NOMO-1 (cell line): ENCODE data around the gene ZPBP2.
"Not testable (repeated sequence)": the region's sequence is repeated elsewhere in the genome, so short reads cannot be mapped to it uniquely, and the experiment has no call there.

ENCODE experiments used
- DNase-seq, 2 experiments: peaks; one replicate each; lab custom pipeline; 2025; ENCODE audit not compliant: unreplicated experiment in 2 of 2; lab: John Stamatoyannopoulos, UW

The ZPBP2 gene

GRCh38 chr17:39854909-39855308 is 13.1 kb upstream of the ZPBP2 start:
- DNase-seq = no peak

DNA sequence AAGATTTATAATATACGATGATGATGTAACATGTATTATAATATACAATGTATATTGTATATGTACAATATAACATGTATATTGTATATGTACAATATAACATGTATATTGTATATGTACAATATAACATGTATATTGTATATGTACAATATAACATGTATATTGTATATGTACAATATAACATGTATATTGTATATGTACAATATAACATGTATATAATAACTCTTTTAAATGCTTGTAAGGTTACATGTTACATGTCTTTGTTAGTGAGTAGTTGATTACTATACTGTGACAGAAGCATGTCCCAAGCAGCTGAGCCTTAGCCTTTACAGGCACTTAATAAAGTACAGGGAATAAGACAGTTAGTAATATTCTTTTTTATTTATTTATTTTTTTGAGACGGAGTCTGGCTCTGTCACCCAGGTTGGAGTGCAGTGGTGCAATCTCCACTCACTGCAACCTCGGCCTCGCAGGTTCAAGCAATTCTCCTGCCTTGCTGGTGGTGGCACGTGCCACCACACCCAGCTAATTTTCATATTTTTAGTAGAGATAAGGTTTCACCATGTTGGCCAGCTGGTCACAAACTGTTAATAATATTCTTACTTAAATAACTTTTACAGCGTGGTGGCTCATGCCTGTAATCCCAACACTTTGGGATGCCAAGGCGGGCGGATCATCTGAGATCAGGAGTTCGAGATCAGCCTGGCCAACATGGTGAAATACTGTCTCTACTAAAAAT is 11.9 kb upstream of the ZPBP2 start:
- not testable (repeated sequence) for DNase-seq

- DNase-seq = no peak
Measured at GRCh38 chr17:39861235-39861634, 6.8 kb upstream of the ZPBP2 start.

GRCh38 chr17:39863244-39863917 is 4.6 kb upstream of the ZPBP2 start:
- no peak for DNase-seq

DNA sequence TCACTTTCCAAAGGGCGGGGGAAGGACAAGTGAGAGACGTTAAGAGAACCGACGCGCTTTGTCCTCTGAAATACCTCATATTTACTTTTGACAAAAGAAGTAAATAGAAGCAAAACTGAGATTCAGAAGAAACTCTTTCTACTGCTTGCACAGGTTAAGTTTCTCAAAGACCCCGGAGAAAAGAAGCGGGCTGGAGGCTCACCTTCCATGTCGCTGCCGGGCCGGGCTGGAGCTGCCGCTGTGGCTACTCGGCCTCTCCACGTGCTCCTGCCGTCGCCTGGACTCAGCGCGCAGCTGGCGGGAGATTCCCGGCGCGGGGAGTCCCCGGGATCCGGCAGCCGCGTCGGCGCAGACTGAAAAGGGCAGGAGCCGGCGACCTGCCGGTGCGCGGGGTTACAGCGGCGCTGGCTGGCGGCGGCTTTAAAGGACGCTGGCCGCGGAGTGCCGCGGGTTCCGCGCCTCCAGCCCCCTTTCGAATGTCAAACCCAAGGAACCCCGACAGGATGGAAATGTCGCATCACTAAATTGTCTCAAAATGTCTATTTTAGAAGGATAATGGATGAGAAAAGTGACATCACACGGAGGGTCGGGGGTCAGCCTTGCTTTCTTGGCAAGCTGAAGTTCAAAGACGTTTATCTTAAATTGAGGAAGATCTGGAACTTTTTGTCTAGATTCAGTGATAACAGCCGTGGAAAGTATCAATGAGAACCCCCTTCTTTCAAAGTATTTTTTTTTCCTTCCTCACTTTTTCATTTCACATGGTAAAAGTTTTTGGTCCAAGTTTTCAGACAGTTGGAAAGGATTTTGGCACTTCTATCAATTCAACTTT is 3.9 kb upstream of the ZPBP2 start, which contains the start of gene IKZF3:
TSS of gene IKZF3 (minus strand) at position 395 of the 829 bp plus-strand sequence. CDS start at position 209, 186 bp downstream.
- DNase-seq = peak in 1 of 2 experiments; percentile 12

DNA sequence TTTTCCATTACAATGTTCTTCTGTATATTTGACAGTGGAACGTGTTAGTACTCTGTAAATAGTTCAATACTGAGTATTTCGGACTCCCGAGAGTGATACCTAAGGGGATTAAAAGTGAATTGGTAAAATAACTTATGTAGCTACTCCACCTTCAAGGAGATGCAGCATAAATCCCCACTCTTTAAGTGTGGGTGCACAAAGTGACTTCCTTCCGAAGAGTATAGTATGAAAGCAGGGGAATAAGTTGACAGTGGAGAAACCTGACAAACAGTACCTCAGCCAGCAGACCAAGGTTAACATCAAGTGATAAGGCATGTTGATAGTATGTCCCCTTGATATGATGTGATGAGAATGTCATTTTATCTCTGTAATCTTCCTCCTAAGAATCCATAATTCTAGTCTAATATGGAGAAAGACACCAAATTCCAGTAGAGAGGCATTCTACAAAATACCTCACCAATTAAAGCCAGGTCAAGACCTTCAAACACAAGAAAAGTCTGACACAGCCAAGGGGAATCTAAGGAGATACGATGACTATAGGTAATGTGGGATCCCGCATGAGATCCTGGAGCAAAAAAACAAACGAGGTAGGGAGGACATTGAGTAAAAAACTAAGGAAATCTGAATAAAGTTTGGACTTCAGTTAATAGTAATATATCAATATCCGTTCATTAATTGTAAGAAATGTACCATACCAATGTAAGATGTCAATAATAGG is 1.8 kb upstream of the ZPBP2 start:
- DNase-seq = no peak

GRCh38 chr17:39867084-39867879 is 720 bp upstream of the ZPBP2 start:
- no peak for DNase-seq

GRCh38 chr17:39868554-39868942 is 546 bp downstream of the ZPBP2 start:
- no peak for DNase-seq

DNA sequence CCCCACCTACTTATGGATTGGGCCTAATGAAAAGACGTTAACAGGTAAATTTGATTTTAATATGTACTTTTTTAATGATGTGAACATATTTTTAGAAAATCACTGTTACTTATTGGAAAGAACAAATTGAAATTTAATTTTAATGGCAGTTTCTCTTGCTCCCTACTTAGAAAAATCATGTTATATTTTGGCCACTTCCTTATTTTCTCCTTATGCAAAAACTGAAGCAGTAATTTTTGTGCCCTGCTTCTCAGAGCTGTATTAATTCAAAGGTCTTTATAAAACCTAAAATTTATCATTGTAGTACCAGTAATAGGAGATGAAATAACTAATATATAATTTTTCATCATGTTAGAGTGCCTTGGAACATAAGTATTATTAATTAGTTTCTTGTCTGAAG is 2.8 kb downstream of the ZPBP2 start:
- peak in 1 of 2 experiments; percentile 7 for DNase-seq

DNA sequence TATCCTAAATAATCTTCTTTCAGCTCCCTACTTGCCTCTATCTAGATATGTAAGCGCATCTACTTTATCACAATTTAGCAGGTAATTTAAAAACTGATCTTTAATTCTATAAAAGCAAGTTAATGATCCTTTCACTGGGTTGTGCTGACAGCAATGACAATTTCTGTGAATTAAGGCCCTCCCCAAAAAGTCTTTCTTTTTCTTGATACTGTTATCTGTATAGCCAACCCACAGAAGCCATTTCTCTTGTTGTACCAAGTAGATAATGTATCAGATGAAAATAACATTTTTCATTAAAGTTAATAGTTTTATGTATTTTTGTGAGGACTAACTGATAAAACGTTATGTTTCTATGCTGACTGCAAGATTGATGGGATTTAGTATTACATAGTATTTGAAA is 3.8 kb downstream of the ZPBP2 start:
- DNase-seq = no peak

GRCh38 chr17:39872751-39873150 is 4.7 kb downstream of the ZPBP2 start:
- no peak for DNase-seq

DNA sequence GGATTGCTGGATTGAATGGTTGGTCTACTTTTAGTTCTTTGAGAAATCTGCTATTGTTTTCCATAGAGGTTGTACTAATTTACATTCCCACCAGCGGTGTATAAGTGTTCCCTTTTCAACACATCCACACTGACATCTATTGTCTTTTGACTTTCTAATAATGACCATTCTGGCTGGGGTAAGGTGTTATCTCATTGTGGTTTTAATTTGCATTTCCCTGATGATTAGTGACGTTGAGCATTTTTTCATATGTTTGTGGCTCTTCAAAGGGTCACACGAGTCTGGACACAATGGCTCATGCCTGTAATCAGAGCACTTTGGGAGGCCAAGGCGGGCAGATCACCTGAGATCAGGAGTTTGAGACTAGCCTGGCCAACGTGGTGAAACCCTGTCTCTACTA is 18.1 kb downstream of the ZPBP2 start:
- not testable (repeated sequence) for DNase-seq

DNA sequence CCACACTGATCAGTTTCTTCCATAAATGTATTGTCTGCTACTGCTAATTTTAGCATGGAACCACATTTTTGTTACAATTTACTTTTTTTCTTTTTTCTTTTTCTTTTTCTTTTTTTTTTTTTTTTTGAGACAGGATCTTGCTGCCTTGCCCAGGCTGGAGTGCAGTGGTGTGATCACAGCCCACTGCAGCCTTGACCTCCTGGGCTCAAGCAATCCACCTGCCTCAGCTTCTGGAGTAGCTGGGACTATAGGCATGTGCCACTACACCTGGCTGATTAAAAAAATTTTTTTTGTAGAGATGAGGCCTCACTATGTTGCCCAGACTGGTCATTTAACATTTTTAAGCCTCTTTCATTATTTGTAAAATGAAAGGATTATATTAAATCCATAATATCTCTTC is 19.1 kb downstream of the ZPBP2 start:
- DNase-seq = no peak

DNA sequence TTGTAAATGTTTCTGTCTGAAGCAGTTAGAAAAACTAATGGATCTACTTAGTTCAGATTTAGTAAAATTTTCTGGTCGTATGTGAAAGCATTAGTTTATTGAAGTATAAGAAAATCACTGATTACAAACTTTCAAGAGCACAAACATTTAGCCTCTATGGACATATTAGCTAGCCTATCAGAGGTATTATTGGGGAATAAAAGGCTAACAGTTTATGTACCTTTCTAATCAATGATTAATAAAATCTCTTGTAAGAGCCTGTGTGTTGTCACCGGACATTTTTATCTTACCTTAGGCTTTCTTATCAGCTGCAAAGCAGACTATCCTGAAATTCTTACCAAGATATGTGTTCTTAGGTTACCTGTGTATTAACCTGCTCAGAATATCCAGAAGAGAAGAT is 21.2 kb downstream of the ZPBP2 start:
- no peak for DNase-seq

DNA sequence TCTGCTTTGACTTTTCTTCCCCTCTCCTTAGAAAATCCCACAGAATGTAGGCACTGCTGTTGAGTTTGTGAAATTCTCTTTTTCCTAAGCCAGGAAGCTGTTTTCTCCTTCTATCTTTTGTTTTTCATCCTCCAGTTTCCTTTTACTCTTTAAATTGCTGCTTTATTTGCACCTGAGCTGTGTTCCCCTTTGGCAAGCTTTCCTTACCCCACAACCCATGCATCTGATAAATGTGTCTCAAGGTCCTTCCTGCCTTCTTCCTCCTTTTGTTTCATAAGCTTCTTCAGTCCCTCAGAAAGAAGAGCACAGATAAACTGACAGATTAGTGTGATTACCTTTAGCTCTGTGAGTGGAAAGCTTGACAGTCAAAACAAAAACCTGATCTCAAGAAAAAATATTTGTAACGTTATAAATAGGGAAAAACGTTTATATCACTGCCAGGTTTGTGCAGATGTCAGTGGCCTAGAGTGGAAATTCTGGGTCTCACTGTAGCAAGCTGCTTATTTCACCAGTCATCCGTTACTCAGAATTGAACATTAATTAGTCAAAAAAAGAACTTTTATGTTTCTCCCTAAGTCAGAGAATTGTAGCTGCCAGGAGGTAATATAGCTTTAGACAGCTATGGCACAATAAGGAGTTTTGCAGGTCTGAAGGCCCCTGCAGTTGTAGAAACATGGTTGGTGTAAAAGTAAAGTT is 26.8 kb downstream of the ZPBP2 start:
- DNase-seq = peak; percentile 6 to 33

DNA sequence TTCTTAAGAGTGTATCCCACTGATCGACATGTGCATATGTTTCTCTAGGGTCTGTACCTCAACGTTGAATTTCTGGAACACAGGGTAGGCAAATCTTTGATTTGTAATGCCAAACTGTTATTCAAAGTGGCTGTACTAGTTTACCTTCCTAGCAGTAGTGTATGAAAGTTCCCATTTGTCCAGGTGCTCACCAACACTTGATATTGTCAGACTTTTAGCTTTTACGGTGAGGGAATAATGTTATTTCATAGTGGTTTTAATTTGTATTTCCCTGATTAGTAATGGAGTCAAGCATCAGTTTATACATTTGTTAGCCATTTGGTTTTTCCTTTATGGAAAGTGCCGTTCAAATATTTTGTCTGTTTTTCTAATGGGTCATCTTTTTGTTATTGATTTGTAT is 30.1 kb downstream of the ZPBP2 start:
- DNase-seq = no peak

GRCh38 chr17:39899215-39899614 is 31.2 kb downstream of the ZPBP2 start:
- DNase-seq = no peak

GRCh38 chr17:39902027-39902426 is 34.0 kb downstream of the ZPBP2 start:
- DNase-seq = not testable (repeated sequence)

DNA sequence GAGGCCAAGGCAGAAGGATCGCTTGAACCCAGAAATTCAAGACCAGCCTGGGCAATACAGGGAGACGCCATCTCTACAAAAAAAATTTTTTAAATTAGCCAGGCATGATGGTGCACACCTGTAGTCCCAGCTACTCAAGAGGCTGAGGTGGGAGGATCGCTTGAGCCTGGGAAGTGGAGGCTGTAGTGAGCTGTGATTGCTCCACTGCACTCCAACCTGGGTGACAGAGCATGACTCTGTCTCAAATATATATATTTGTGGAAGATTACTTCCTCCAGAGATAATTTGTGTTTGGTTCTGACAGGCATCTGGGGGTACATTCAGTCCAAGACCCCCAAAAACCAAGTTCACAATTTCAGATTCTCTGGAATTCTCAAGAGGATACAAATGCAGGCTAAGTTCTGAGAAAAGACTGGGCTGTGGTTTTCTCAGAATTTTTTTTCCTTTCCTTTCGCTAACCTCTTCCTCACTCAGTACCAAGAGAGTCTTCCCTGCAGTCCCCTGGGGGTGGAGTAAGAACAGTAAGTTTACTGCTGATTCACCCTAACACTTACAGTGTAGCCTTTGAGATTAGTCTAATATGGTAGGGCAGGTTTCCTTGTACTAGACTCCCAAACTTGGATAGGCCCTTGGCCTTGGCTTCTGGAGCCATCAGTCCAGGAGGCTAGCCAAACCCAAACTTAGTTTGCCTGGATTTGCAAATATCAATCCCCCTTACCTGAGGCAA is 35.3 kb downstream of the ZPBP2 start:
- DNase-seq = no peak
